Left renal pelvis (tissue), 4 donors: ENCODE measurements around the gene GABRD. TPM values are rescaled to one million over a fixed set of nuclear protein-coding genes. Genes with fewer than 3 reads are reported as not detected.

Experiments
- DNase-seq, 4 donors: peaks; one replicate each; pipeline ENCODE4 v3.0.0-alpha.2; 2013; ENCODE audit warnings: low read depth in 4 of 4, low spot score in 3 of 4
- polyA plus RNA-seq, 4 donors: library from polyadenylated mRNA; unstranded; fragments of 120-200 nt; gene quantifications; one replicate each; pipeline ENCODE4 v1.2.1, GENCODE V29; 2013; ENCODE audit not compliant: insufficient read length in 4 of 4

GABRD gene
- polyA plus RNA-seq, 4 donors: 0.86 to 1.6 (median 1.1) TPM

- DNase-seq: no peak
These were observed 34.5 kb upstream of the GABRD start for GRCh38 chr1:1984560-1985070.

GRCh38 chr1:1985375-1986050 is 33.6 kb upstream of the GABRD start:
- DNase-seq: no peak

GRCh38 chr1:1986451-1987141 is 32.5 kb upstream of the GABRD start:
- no peak for DNase-seq

- no peak for DNase-seq
These were observed 32.0 kb upstream of the GABRD start for GRCh38 chr1:1987142-1987510.

GRCh38 chr1:1988061-1988945 is 30.8 kb upstream of the GABRD start:
- DNase-seq: no peak

GRCh38 chr1:1989102-1989542 is 30.0 kb upstream of the GABRD start:
- no peak for DNase-seq

- no peak for DNase-seq
These were observed 29.4 kb upstream of the GABRD start for GRCh38 chr1:1989789-1990188.

- no peak for DNase-seq
These were observed 28.9 kb upstream of the GABRD start for GRCh38 chr1:1990222-1990621.

- no peak for DNase-seq
These were observed 24.6 kb upstream of the GABRD start for GRCh38 chr1:1994536-1994935.

GRCh38 chr1:1996207-1996651 is 22.9 kb upstream of the GABRD start:
- DNase-seq: no peak

GRCh38 chr1:1997576-1997975 is 21.6 kb upstream of the GABRD start:
- no peak for DNase-seq

- no peak for DNase-seq
These were observed 18.7 kb upstream of the GABRD start for GRCh38 chr1:2000432-2000831.

- DNase-seq: no peak
These were observed 18.3 kb upstream of the GABRD start for GRCh38 chr1:2000850-2001249.

- no peak for DNase-seq
These were observed 17.3 kb upstream of the GABRD start for GRCh38 chr1:2001773-2002411.

GRCh38 chr1:2003541-2004131 is 15.5 kb upstream of the GABRD start, which contains the start of gene CFAP74:
CFAP74 (minus strand) TSS chr1:2003786; CDS start chr1:1990956, 12,830 bp downstream.
- no peak for DNase-seq

- DNase-seq: no peak
These were observed 14.3 kb upstream of the GABRD start for GRCh38 chr1:2004856-2005255.

GRCh38 chr1:2009101-2010053 is 9.8 kb upstream of the GABRD start:
- DNase-seq: no peak

- DNase-seq: no peak
These were observed 5.0 kb upstream of the GABRD start for GRCh38 chr1:2014181-2014580.
